ENCODE measurements around the gene ARHGEF1.
A peak's percentile ranks its signal among the peaks of the same experiment; 100 is the strongest.
"Not testable (repeated sequence)": the region's sequence is repeated elsewhere in the genome, so short reads cannot be mapped to it uniquely, and the experiment has no call there.

ARHGEF1 gene

DNA sequence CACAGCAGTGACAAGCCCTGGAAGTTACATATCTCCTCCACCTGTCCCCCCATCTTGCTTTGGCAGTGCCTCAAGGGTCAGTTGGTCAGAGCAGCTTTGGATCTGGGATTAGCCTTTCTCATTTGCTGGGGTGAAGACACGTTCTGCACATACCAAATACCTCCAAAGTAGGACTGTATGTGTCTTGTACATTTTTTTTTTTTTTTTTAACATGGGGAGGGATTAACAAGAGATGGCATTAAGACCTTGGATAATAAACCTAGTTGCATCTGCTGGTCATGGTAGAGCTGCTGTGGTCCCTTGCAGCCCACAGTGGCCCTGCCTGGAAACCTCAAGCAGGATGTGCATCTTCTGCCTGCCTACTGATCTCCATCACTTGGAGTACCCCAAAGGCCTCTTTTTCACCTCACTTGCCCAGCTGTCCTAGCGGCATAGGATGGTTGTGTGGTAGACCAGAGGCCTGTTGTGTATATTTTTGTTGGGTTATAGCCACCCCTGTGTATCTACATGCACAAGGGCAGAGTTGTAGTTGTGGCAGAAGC lies 20.5 kb upstream of the ARHGEF1 start:
- no peak for DNase-seq (ENCODE audit: low spot score)

DNA sequence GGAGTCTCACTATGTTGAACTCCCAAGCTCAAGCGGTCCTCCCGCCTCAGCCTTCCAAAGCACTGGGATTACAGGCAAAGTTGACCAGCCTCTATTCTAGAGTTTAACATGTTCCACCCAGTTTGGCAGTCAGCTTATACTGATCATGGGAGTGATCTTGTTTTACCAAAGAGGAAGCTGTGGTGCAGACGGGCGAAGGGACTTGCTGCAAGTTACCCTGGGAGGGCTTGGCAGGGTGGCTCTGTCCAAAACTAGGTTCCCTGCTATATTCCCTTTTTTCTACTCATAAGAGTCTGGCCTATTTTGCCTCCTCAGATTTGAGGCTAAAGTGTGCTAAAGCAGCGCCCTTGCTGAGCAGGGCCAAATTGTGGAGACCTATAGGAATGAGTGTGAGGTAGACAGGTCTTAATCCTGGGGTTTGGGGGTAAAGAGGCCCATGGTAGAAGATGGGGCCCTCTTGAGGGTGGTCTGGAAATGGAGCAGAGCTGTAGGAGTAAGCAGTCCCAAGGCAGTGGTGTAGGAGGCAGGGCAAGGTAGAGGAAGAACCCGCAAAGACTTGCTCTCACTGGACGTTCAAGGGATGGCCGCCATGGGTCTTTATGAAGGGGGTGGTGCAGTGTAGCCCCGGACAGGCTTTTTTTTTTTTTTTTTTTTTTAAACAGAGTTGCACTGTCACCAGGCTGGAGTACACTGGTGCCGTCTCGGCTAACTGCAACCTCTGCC lies 19.6 kb upstream of the ARHGEF1 start:
- DNase-seq (ENCODE audit: low spot score) = no peak

- DNase-seq (ENCODE audit: low spot score) = no peak
These were observed 18.6 kb upstream of the ARHGEF1 start for GRCh38 chr19:41864374-41864773.

- no peak for DNase-seq (ENCODE audit: low spot score)
These were observed 16.7 kb upstream of the ARHGEF1 start for GRCh38 chr19:41866284-41866683.

DNA sequence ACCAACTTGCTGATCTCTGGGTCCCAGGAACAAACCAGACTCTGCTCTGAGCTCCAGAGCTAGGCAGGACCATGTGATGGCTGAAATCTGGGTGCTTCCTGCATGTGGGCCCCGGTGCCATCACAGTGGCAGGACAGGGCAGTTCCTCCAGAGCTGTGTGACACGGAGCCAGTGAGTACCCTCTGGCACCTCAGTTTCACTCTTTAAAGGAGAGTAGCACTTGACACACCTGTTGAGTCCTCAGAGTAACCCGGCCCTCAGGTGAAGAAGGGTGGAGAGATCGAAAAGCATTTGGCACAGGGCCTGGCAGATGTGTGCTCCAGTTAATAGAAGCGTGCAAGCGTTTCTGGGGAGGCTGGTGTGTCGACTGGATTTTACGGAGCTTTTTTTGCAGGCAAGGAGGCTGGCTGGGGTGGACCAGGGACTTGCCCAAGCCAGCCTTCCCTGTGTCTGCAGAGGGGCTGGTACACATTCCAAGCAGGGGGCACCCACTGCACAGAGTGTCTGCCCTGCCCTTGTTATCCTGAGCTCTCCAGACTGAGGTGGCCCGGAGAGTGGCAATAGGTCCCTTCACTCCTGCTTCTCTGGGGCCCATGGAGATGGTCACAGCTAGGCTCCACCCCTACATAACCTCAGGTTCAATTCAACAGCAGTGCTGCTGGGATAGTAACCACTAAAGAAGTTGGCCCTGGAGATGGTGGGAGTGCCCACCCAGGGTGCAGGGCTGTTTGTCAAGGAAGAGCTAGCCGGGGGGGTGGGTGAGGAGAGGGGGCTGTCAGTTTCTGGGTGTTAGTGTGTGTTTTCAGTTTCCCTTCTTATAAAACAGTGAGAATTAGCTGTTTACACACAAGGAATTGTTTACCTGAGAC lies 14.6 kb upstream of the ARHGEF1 start:
- no peak for DNase-seq (ENCODE audit: low spot score)

DNA sequence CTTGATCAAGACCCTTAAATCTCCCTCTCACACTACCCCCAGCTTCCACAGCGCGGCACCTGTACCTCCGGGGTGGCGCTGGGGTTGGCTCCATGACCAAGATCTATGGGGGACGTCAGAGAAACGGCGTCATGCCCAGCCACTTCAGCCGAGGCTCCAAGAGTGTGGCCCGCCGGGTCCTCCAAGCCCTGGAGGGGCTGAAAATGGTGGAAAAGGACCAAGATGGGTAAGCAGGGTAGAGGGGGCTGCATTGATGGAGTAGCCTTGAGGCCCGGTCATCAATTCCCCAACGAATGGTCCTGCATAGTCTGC lies 14.0 kb upstream of the ARHGEF1 start:
- no peak for DNase-seq (ENCODE audit: low spot score)

DNA sequence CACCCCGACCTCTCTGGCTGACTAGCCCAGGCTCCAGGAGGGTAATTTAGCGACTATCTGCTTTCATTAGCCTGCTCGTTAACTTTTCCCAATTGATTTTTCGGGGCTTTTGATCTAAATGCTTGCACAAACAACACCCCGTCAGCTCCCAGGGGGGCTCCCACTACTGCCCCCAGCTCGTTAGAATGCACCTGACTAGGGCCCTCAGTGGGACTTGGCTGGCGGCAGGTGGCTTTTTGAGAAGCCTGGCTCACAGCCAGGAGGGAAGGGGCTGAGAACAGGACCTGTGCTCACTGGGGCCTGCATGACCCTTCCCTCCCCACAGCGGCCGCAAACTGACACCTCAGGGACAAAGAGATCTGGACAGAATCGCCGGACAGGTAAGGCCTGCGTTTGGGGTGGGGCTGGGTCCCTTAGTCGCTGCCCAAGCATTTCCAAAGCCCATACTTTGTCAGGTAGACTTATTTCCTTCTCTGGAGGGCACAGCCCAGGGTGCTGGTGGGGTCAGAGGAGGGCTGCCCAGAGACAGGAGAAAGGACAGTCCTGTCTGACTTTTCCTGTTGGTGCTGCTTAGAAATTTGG lies 13.5 kb upstream of the ARHGEF1 start:
- no peak for DNase-seq (ENCODE audit: low spot score)

DNA sequence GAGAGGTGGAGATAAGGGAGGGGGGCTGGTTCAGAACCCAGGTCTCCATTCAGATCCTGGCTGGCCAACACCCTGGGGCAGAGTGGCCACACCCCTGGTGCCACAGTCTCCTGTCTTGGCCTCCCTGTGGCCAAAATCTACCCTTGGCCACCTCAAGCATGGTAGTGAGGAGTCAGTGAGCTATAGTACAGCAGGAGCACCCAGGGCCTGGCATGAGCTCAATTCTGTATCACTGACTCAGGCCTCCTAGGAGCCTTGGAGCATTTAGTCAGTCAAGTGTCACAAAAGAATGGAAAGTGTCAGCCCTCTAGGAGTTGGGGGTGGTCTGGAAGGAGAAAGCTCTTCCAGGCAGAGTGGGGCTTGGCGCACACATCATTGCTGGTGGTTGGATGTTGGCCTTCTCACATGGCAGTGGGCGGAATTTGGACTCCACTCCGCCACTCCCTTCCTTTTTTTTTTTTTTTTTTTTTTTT lies 12.5 kb upstream of the ARHGEF1 start:
- no peak for DNase-seq (ENCODE audit: low spot score)

GRCh38 chr19:41871573-41872383 lies 11.2 kb upstream of the ARHGEF1 start:
- no peak for DNase-seq (ENCODE audit: low spot score)

DNA sequence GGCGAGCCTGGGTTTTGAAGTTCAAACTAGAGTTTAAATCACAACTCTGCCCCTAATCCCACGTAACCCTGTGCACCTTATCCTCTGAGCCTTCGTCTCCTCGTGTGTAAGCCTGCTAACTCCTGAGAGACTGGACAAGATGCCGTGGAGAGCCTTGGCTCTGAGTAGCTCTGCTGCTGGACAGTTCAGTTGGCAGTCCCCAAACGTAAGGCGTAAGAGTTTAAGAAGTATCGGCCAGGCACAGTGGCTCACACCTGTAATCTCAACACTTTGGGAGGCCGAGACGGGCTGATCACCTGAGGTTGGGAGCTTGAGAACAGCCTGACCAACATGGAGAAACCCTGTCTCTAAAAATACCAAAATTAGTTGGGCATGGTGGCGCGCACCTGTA lies 10.6 kb upstream of the ARHGEF1 start:
- DNase-seq (ENCODE audit: low spot score) = no peak

DNA sequence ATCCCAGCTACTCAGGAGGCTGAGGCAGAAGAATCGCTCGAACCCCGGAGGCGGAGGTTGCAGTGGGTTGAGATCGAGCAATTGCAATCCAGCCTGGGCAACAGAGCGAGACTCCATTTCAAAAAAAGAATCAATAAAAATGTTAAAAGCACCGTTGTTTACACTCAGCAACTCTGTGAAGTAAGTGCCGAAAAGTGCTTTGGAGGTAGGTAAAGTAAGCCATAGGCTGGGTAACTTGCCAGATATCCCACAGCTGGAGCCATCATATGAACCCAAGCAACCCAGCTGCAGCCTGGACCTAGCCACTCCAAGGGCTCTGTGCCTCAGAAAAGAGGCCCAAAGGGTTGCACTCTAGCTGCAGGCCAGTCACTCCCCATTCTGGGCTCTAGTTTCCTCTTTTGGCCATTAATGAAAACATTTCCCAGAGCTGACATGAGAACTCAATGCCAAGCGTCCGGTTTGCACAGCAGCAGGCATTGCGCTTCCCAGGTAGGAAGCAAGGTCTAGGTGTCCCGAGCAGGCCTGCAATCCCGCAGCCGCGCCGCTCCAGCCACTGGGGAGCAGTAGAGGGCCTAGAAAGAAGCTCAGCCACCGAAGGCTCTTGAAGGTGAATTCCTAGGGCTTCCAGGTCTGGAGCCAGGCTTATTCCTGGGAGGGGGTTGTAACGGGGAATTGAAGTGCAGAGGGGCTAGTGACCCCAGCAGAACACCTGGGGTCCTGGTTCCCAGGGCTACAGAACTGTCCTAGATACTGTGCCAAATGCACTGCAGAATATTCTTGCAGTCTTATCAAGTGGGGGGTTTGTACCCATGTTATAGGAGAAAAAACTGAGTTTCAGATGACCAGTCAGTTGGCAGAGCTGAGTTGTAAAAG lies 10.0 kb upstream of the ARHGEF1 start:
- DNase-seq (ENCODE audit: low spot score) = peak; percentile 39

GRCh38 chr19:41875973-41876372 lies 7.0 kb upstream of the ARHGEF1 start:
- not testable (repeated sequence) for DNase-seq (ENCODE audit: low spot score)

GRCh38 chr19:41876847-41877832 lies 5.8 kb upstream of the ARHGEF1 start, which contains the start of gene CD79A:
TSS of gene CD79A (plus strand) at chr19:41877279. CDS start at chr19:41877305, 26 bp downstream.
- no peak for DNase-seq (ENCODE audit: low spot score)

- DNase-seq (ENCODE audit: low spot score) = no peak
These were observed 4.8 kb upstream of the ARHGEF1 start for GRCh38 chr19:41877916-41878905.

GRCh38 chr19:41879080-41879479 lies 3.9 kb upstream of the ARHGEF1 start:
- DNase-seq (ENCODE audit: low spot score) = no peak

DNA sequence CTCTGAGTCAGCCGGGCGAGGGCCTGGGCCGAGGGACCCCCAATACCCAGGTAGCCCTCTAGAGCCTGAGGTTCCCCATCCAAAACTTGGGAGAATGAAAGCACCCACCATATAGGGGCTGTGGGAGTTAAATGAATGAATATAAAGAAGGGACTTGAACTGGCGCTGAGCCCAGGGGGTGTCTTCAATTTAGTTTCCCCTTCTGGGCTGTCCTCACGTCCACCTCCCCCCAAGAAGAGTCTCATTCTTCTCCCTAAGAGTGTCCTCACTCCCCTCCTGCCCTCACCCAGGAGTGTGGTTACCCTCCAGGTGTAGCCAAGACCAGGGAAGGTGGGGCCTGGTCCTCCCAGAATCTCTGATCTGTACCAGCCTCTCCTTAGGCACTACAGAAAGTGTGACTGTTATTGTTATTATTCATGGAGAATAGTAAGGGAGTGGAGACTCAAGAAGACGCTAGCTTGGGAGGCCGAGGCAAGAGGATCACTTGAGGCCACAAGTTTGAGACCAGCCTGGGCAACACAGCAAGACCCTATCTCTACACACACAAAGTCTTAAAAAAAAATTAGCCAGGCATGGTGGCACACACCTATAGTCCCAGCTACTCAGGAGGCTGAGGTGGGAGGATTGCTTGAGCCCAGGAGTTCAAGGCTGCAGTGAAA lies 3.2 kb upstream of the ARHGEF1 start:
- no peak for DNase-seq (ENCODE audit: low spot score)

GRCh38 chr19:41880329-41880708 lies 2.7 kb upstream of the ARHGEF1 start:
- no peak for DNase-seq (ENCODE audit: low spot score)

DNA sequence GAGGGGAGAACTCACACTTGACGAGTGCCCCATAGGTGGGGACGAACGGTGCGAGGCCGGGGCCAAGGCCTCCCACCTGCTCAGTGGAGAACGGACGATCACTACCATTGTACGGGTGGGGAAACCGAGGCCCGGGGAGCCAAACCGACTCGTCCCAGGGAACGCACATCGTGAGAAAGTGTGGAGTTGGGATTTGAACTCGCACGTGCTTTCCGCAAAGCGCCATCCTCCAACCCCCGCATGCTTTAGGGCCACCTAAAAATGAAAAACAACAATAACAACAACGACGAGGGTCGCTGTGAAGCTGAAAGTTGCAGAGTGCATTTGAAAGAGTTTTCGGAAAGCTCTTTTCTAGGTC lies 458 bp downstream of the ARHGEF1 start:
- DNase-seq (ENCODE audit: low spot score) = no peak
